HuH-7.5 (cell line): ENCODE results near the gene IGSF21.

ENCODE experiments used
- DNase-seq: peaks from one replicate; pipeline ENCODE4 v3.0.0; 2011; ENCODE audit warnings: low spot score

Gene IGSF21

GRCh38 chr1:18119771-18120377 lies 12.3 kb downstream of the IGSF21 start:
- no peak for DNase-seq

GRCh38 chr1:18120638-18121037 lies 13.0 kb downstream of the IGSF21 start:
- no peak for DNase-seq

GRCh38 chr1:18121072-18121820 lies 13.6 kb downstream of the IGSF21 start:
- no peak for DNase-seq

- DNase-seq: no peak
Measured at GRCh38 chr1:18123467-18123992, 15.9 kb downstream of the IGSF21 start.

GRCh38 chr1:18124977-18125376 lies 17.4 kb downstream of the IGSF21 start:
- no peak for DNase-seq

- no peak for DNase-seq
Measured at GRCh38 chr1:18126616-18127015, 19.0 kb downstream of the IGSF21 start.

- DNase-seq: peak; percentile 58
Measured at GRCh38 chr1:18128298-18128697, 20.7 kb downstream of the IGSF21 start.

- DNase-seq: no peak
Measured at GRCh38 chr1:18130356-18130755, 22.8 kb downstream of the IGSF21 start.

GRCh38 chr1:18132022-18132710 lies 24.6 kb downstream of the IGSF21 start:
- DNase-seq: no peak

- DNase-seq: no peak
Measured at GRCh38 chr1:18132711-18133541, 25.3 kb downstream of the IGSF21 start.

GRCh38 chr1:18134324-18135046 lies 26.9 kb downstream of the IGSF21 start:
- DNase-seq: no peak

GRCh38 chr1:18137759-18138345 lies 30.3 kb downstream of the IGSF21 start:
- DNase-seq: no peak

- DNase-seq: no peak
Measured at GRCh38 chr1:18139198-18139981, 31.8 kb downstream of the IGSF21 start.

- no peak for DNase-seq
Measured at GRCh38 chr1:18140411-18140810, 32.8 kb downstream of the IGSF21 start.

- no peak for DNase-seq
Measured at GRCh38 chr1:18141661-18142060, 34.1 kb downstream of the IGSF21 start.

GRCh38 chr1:18142471-18142870 lies 34.9 kb downstream of the IGSF21 start:
- no peak for DNase-seq

GRCh38 chr1:18142969-18143368 lies 35.4 kb downstream of the IGSF21 start:
- DNase-seq: no peak

- no peak for DNase-seq
Measured at GRCh38 chr1:18144062-18144461, 36.5 kb downstream of the IGSF21 start.

GRCh38 chr1:18144916-18145647 lies 37.5 kb downstream of the IGSF21 start:
- DNase-seq: no peak
